T-helper 1 cell treated with Interleukin-12 subunit alpha and Interleukin-12 subunit beta and Interleukin-4 antibody, amounts not matched to agents 30 μg/mL and 1 μg/mL, for 36 hours (primary cell): ENCODE data around the gene AEBP1.

Experiments
- H3K27ac Mint-ChIP-seq: one replicate; pipeline ENCODE4 v1.8.0; 2021; ENCODE audit warnings: mild to moderate bottlenecking, mixed read lengths
- H3K27me3 Mint-ChIP-seq: one replicate; pipeline ENCODE4 v1.8.0; 2021; ENCODE audit warnings: low read depth, mixed read lengths
- H3K36me3 Mint-ChIP-seq: one replicate; pipeline ENCODE4 v1.8.0; 2021; ENCODE audit warnings: low read depth, mixed read lengths
- H3K4me1 Mint-ChIP-seq: one replicate; pipeline ENCODE4 v1.8.0; 2021; ENCODE audit warnings: low read depth, mixed read lengths
- H3K4me3 Mint-ChIP-seq: one replicate; pipeline ENCODE4 v1.8.0; 2021; ENCODE audit warnings: mild to moderate bottlenecking, moderate library complexity, mixed read lengths
- H3K9me3 Mint-ChIP-seq: one replicate; pipeline ENCODE4 v1.8.0; 2021; ENCODE audit warnings: mixed read lengths

Gene AEBP1

GRCh38 chr7:44063894-44064651 lies 40.1 kb upstream of the AEBP1 start:
- Mint-ChIP-seq H3K4me3 (no peak overlapping the region), H3K27ac (no peak overlapping the region), H3K4me1 (peaks cover 3% of the 10 kb centered on the region), H3K36me3 (peaks cover 12% of the 10 kb centered on the region), H3K9me3 (no peaks in the 10 kb centered on the region), H3K27me3 (no peaks in the 10 kb centered on the region)

- Mint-ChIP-seq H3K27ac (no peak overlapping the region), H3K36me3 (peaks cover 10% of the 10 kb centered on the region), H3K4me3 (no peak overlapping the region), H3K4me1 (peaks cover 3% of the 10 kb centered on the region), H3K27me3 (no peaks in the 10 kb centered on the region), H3K9me3 (no peaks in the 10 kb centered on the region)
Observed at GRCh38 chr7:44064791-44065430, 39.2 kb upstream of the AEBP1 start.

DNA sequence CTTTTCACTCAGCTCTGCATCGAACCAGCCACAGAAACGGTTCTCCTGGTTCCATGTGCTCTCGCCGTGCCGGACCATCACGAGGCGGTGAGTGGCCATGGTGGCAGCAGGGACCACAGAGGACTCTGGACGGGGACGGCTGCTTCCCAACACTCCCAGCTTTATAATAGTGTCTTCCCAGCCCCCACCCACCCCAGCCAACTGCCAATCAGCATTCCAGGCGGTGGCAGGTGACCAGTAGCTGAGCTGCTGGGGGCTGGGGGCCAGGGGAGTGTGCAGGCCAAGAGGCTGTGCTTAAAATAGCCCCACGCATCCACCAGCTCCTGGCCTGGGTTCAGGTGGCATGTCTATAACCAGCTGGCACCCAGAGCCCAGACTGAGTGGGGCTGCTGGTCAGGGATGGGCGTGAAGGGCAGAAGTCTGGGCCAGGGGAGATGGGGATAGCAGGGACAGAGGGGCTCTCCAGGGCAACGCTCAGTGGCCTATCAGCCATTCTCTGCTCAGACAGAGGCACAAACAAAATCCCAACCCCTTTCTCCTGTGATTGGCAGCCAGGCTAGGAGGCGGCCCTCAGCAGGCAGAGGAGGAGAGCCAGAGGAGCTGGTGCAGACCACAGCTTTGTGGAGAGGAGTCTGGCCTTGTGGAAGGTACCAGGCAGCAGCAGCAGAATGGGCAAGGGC lies 38.6 kb upstream of the AEBP1 start, which contains the start of gene PGAM2:
Gene PGAM2 (minus strand): TSS at position 137 of the 680 bp plus-strand sequence. CDS start 38 bp downstream, at position 99.
- Mint-ChIP-seq H3K9me3 (no peaks in the 10 kb centered on the region), H3K27ac (peak within 1 kb of the TSS; percentile 52), H3K4me1 (peaks cover 3% of the 10 kb centered on the region), H3K4me3 (no peak within 1 kb of the TSS), H3K27me3 (no peaks in the 10 kb centered on the region), H3K36me3 (peaks cover 10% of the 10 kb centered on the region)

GRCh38 chr7:44066111-44066460 lies 38.1 kb upstream of the AEBP1 start:
- peaks cover 10% of the 10 kb centered on the region for H3K36me3 Mint-ChIP-seq
- H3K9me3 Mint-ChIP-seq = no peaks in the 10 kb centered on the region
- H3K4me1 Mint-ChIP-seq = peaks cover 3% of the 10 kb centered on the region
- no peaks in the 10 kb centered on the region for H3K27me3 Mint-ChIP-seq
- H3K27ac Mint-ChIP-seq = peak overlapping the region; percentile 36
- H3K4me3 Mint-ChIP-seq = no peak overlapping the region

DNA sequence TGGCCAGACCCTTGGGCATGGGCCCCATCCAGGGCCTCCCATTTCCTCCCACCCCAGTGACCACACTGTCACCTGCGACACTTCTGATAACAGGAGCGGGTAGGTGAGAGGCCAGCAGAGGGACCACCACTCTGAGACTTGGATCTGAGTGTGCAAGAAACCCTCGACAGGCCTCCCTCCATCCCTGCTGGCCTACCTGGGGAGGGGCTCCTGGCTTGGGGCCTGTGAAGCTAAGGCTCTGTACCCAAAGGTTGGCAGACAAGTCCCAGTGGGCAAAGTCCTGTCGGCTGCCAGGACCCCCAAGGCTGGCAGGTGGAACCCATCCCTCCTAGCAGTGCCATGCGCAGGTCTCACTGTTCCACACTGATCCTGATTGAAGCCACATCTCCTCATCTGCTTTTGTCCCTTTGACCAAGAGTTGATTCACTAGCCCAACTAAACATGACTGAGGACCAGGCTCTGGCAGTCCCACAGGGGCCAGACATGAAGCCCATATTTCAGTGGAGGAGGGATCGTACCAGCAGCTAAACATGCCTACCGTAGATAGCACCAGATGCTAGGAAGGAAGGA lies 37.6 kb upstream of the AEBP1 start:
- H3K9me3 Mint-ChIP-seq = no peaks in the 10 kb centered on the region
- no peak overlapping the region for H3K27ac Mint-ChIP-seq
- H3K4me1 Mint-ChIP-seq = peaks cover 3% of the 10 kb centered on the region
- H3K27me3 Mint-ChIP-seq = no peaks in the 10 kb centered on the region
- no peak overlapping the region for H3K4me3 Mint-ChIP-seq
- H3K36me3 Mint-ChIP-seq = peaks cover 8% of the 10 kb centered on the region

DNA sequence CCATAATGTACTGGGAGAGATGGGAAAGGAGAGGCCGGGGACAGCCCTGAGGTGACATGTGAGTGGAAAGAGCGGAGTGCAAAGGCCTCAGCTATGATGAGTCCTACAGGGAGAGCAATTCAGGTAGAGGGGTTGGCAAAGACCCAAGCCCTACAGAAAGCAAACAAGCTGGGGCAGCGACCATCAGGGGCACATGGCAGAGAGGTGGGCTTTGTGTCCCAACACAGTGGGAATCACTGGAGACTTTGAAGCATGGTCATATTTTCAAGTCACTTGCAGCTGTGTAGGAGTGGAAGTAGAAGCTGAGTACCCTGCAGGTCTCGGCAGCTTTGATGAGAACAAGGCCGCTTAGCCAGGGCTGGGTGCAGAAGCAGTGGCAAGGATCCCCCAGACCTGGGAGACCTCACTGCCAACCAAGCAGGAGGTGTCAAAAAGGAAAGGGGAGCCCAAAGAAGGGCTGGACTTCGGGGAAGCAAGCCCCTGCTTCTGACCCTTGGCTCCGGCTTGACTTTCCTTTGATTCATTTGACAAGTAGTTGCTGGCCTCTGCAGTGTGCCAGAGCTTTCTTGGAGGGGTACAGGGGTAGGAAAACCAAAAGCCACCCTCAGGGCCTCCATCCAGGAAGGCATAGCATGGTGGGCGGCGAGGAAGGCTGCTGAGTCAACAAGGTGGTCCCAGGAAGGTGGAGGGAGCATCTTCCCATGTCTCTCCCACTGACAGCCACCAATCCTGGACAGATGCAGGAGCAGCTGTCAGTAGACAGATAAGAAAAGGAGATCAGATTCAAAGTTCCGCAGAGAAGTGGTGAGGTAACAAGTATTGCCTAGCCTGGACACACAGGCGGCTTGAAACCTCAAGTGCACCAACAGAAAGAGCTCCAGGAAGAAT lies 36.8 kb upstream of the AEBP1 start:
- H3K27ac Mint-ChIP-seq = peak overlapping the region; percentile 31
- H3K9me3 Mint-ChIP-seq = no peaks in the 10 kb centered on the region
- H3K4me1 Mint-ChIP-seq = peaks cover 3% of the 10 kb centered on the region
- H3K27me3 Mint-ChIP-seq = no peaks in the 10 kb centered on the region
- H3K36me3 Mint-ChIP-seq = peaks cover 7% of the 10 kb centered on the region
- no peak overlapping the region for H3K4me3 Mint-ChIP-seq

DNA sequence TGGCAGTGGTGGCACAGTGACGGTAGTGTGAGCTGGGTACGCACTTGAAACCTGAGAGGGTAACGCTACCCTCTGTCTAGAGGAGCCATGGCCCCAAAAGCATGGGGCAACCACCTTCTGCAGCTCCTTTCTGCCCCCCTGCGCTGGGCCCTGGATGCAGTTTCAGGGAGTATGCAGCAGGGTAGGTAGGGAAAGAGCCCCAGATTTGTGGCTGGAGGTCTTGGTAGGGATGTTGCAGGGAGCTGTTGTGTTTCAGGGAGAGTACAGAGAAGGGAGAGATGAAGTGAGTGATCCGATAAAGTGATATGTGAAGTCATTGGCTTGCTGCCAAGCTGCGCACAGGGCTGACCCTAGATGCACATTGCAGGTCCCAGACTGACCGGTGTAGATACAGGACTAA lies 36.1 kb upstream of the AEBP1 start:
- no peak overlapping the region for H3K4me3 Mint-ChIP-seq
- H3K36me3 Mint-ChIP-seq = peaks cover 11% of the 10 kb centered on the region
- H3K9me3 Mint-ChIP-seq = no peaks in the 10 kb centered on the region
- peaks cover 3% of the 10 kb centered on the region for H3K4me1 Mint-ChIP-seq
- H3K27me3 Mint-ChIP-seq = no peaks in the 10 kb centered on the region
- H3K27ac Mint-ChIP-seq = no peak overlapping the region

- H3K27me3 Mint-ChIP-seq = no peaks in the 10 kb centered on the region
- H3K36me3 Mint-ChIP-seq = peaks cover 11% of the 10 kb centered on the region
- H3K4me3 Mint-ChIP-seq = no peak overlapping the region
- H3K27ac Mint-ChIP-seq = peak overlapping the region; percentile 41
- no peaks in the 10 kb centered on the region for H3K9me3 Mint-ChIP-seq
- peaks cover 1% of the 10 kb centered on the region for H3K4me1 Mint-ChIP-seq
Observed at GRCh38 chr7:44071726-44072363, 32.3 kb upstream of the AEBP1 start.

DNA sequence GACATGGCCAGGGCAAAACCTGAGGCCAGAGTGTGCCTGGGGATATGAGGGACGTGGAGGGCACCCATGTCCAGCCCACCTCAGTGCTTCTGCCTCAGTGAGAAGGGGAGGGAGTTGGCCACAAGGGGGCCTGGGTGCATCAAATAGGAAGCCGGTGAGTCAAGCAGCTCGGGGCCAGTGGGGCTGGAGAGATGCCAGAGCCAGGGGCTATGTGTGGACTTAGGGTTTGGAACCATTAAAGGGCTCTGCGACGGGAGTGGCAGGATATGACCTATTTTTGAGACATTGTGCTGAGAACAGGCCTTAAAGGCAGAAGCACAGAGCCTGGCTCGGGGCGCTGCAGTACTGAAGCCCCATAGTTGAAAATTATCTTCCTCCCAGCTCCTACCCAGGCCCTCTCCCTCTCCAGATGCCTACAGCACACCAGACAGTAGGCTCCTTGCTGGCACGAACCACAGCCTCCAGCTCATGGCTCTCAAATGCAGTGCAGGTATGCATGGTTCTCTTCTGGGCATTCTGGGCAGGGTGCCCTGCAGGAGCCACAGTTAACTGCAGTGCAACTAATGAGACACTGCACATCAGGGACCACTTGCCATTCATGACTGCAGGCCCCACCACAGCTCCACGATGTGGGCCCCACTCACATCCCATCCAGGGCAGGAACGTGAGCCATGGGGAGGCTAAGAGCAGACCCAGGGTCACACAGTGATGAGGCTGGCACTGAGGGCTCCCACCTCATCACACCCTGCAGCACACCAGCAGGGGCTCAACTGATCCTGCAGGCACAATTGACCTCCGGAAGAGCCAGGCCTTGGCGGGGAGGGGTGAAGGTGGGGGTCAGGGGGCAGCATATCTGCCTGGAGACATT lies 31.5 kb upstream of the AEBP1 start:
- Mint-ChIP-seq H3K4me1 (peaks cover 2% of the 10 kb centered on the region), H3K9me3 (no peaks in the 10 kb centered on the region), H3K27ac (peak overlapping the region; percentile 55), H3K36me3 (peaks cover 11% of the 10 kb centered on the region), H3K4me3 (no peak overlapping the region), H3K27me3 (no peaks in the 10 kb centered on the region)

- Mint-ChIP-seq H3K9me3 (no peaks in the 10 kb centered on the region), H3K27ac (no peak overlapping the region), H3K4me1 (peaks cover 7% of the 10 kb centered on the region), H3K4me3 (no peak overlapping the region), H3K27me3 (no peaks in the 10 kb centered on the region), H3K36me3 (peaks cover 19% of the 10 kb centered on the region)
Observed at GRCh38 chr7:44073664-44074348, 30.3 kb upstream of the AEBP1 start.

GRCh38 chr7:44074349-44074695 lies 29.8 kb upstream of the AEBP1 start:
- no peak overlapping the region for H3K27ac Mint-ChIP-seq
- H3K36me3 Mint-ChIP-seq = peaks cover 19% of the 10 kb centered on the region
- H3K4me1 Mint-ChIP-seq = peaks cover 7% of the 10 kb centered on the region
- no peak overlapping the region for H3K4me3 Mint-ChIP-seq
- H3K9me3 Mint-ChIP-seq = no peaks in the 10 kb centered on the region
- H3K27me3 Mint-ChIP-seq = no peaks in the 10 kb centered on the region

GRCh38 chr7:44075296-44076075 lies 28.7 kb upstream of the AEBP1 start:
- H3K4me3 Mint-ChIP-seq = no peak overlapping the region
- no peaks in the 10 kb centered on the region for H3K27me3 Mint-ChIP-seq
- H3K4me1 Mint-ChIP-seq = peaks cover 7% of the 10 kb centered on the region
- no peak overlapping the region for H3K27ac Mint-ChIP-seq
- H3K9me3 Mint-ChIP-seq = no peaks in the 10 kb centered on the region
- peaks cover 19% of the 10 kb centered on the region for H3K36me3 Mint-ChIP-seq
